Activated CD4-positive, CD25-positive, alpha-beta regulatory T cell (primary cell): ENCODE results near the gene SYT17.
"Not testable (repeated sequence)": the region's sequence is repeated elsewhere in the genome, so short reads cannot be mapped to it uniquely, and the experiment has no call there.

Source experiments
- DNase-seq, 4 experiments: peaks; one replicate each; lab custom pipeline; 2025; lab: John Stamatoyannopoulos, UW

SYT17 gene

DNA sequence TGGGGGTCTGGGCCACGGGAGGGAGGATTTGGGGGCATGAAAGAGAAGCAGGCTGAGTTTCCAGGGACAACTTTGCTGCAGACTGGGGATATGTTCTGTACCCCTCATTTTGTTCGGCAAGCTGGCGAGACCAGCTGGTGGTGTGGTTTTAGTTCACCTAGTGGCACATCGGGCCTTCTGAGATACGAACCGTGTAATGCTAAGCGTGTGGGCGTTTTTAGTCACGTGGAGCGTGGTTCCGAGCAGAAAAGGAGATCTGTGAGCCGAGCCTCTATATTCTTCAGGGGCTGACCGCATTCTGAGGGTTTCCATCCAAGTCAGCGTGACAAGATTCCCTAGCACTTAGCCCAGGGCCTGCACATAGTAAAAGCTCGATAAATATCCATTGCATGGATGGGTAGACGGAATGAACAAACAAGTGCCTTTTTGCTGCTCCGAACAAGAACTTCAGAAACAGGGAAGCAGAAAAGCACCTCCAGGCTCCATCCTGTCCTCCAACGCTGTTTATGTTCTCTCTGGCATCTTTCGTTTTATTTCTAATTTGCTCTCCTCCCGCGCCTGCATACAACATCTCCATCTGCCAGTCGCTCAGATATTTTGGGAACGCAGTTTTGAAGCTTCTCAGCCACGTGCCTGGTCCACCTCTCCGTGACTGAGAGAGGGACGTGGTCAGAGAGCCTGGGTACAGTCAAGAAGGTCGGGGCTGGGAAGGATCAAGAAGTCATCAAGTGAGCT is 5.8 kb downstream of the SYT17 start:
- DNase-seq: no peak

DNA sequence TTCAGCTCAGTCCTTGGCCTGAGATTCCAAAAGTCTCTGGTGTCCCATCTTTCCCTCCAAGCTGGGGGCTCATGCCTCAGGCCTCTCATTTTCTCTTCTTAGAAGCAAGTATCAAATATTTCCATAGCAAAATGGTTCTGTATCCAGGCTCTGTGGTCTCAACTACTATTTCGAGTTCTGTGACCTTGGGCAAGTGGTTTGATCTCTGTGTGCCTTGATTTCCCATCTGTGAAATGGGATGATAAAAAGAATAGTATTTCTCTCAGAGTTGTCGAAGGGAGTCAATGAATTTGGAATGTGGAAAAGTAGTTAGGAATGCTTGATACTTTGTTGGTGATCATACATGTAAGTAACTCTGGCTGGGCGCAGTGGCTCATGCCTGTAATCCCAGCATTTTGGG is 6.4 kb downstream of the SYT17 start:
- no peak for DNase-seq

DNA sequence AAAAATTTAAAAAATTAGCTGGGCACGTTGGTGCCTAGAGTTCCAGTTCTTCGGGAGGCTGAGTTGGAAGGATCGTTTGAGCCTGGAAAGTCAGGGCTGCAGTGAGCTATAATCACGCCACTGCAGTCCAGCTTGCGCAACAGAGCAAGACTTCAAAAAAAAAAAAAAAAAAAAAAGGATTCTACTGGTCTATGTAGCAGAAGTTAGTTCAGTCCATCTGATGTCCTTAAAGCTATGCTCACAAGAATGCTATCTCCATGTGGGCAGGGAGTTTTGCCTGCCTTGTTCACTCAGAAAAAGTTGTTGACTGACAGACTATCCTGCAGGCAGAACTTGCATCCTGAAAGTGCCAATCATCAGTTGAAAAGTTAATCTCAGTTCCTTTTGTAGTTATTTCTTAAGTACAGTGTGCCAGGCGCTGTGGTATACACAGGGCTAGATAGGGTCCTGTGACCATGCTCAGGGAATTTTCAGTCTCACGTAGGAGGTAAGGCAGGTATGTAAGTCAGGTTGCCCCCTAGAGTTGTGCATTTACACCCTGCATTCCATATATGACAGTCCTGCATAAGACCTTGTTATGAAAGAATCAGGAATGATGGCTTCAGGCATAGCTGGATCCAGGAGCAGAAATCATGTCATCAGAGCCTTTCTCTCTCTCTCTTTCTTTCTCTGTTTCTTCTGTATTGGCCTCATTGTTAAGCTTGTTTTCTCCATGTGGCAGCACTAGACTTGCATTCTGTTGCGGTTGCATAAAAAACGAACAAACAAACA is 7.6 kb downstream of the SYT17 start:
- DNase-seq: no peak

DNA sequence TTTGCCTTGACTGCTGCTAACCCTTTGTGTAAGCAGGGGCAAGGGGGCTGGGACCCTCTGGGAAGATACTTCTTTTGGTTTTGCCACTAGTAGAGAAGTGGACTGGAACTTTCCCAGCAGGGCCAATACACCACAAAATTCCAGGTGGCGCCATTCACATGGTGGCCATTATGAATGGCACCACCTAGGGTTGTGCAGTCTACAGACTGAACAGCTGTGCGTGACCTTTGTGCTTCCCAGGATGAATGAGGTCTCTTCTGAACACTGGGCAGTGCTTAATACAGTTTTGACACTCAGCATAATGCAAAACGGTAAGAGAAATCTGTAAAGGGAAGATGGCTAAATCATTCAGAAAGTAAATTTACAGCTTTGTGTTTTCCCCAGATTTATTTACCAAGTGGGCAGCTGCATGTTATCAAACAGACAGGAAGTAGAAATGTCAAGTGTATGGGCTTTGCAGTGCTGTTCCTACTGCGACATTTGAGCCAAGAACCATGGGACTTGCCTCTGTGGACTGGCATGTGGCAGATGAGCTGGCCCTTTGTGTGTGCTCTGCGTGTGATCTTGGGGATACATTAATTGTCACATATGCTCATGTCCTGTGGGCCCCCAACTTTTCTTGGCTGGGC is 9.2 kb downstream of the SYT17 start:
- no peak for DNase-seq

GRCh38 chr16:19179546-19180490 is 11.8 kb downstream of the SYT17 start:
- no peak for DNase-seq

GRCh38 chr16:19180741-19181140 is 12.7 kb downstream of the SYT17 start:
- DNase-seq: no peak

GRCh38 chr16:19182481-19182880 is 14.4 kb downstream of the SYT17 start:
- no peak for DNase-seq

DNA sequence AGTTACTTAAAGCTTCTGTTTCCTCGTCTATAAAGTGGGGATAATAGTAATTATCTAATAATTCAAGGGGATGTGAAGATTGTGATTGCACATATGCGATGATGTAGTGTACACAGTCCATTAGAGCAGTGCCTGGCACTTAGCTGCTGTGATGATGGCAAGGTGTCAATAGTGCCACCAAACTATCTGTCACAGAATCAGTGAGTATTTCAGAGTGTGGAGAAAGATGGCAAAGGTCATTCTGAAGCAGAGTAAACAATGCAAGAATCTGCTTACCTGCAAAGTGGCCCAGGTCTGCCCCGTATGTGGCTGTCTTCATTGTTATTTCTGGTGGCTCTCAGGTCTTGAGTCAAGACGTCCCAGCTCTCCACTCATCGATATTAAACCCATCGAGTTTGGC is 15.1 kb downstream of the SYT17 start:
- DNase-seq: no peak

GRCh38 chr16:19184823-19185509 is 16.9 kb downstream of the SYT17 start:
- DNase-seq: no peak

- DNase-seq: no peak
Measured at GRCh38 chr16:19185510-19185851, 17.4 kb downstream of the SYT17 start.

GRCh38 chr16:19186408-19186807 is 18.4 kb downstream of the SYT17 start:
- no peak for DNase-seq

DNA sequence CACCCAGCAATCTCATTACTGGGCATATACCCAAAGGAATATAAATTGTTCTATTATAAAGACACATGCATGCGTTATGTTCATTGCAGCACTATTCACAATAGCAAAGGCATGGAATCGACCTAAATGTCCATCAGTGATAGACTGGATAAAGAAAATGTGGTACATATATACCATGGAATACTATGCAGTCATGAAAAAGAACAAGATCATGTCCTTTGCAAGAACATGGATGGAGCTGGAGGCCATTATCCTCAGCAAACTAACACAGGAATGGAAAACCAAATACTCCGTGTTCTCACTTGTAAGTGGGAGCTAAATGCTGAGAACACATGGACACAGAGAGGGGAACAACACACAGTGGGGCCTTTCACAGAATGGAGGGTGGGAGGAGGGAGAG is 19.9 kb downstream of the SYT17 start:
- DNase-seq: not testable (repeated sequence)

DNA sequence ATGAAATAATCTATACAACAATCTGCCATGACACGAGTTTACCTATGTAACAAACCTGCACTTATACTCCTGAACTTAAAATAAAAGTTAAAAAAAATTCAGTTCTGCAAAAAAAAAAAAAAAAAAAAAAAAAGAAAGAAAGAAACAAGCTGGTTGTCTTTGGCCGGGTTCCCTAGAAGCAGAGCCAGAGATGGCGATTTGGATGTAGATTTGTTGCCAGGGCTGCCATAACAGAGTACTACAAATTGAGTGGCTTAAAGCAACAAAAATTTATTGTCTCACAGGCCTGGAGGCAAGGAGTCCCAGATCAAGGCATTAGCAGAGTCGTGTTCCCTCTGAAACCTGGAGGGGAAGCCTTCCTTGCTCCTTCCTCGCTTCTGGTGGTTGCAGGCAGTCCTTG is 20.4 kb downstream of the SYT17 start:
- no peak for DNase-seq

- no peak for DNase-seq
Measured at GRCh38 chr16:19192865-19193264, 24.8 kb downstream of the SYT17 start.

DNA sequence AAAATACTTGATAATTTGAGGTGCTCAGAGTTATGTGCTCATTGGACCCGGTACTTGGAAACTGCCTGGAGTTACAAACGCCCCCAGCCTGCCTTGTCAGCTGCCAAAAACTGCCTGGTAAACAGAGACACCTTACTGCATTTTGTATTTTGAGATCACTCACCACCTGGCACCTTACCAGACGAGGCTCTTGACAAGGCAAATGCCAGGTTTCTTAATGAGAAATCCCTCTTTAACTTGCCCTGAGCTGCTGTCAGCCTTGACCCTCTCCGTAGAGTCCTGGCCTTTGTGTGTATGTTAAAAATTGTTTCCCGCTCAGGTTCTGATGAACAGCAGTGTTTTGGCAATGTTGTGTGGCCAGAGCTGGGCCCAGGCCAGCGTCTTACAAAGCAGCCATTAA is 28.8 kb downstream of the SYT17 start:
- DNase-seq: no peak

GRCh38 chr16:19203374-19203966 is 35.4 kb downstream of the SYT17 start:
- no peak for DNase-seq

GRCh38 chr16:19210280-19210924 is 42.4 kb downstream of the SYT17 start:
- no peak for DNase-seq

- DNase-seq: no peak
Measured at GRCh38 chr16:19210968-19211367, 42.9 kb downstream of the SYT17 start.

DNA sequence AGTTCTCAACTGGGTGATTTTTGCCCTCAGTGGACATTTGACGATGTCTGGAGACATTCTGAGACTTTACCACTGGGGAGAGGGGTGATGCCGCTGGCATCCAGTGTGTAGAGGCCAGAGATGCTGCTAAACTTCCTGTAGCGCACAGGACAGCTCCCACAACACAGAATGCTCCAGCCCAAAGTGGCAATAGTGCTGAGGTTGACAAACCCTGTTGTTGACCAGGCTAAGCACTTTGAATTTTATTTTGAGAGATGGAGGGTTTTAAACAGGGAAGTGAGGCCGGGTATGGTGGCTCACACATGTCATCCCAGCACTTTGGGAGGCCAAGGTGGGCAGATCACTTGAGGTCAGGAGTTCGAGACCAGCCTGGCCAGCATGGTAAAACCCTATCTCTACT is 44.0 kb downstream of the SYT17 start:
- no peak for DNase-seq

- no peak for DNase-seq
Measured at GRCh38 chr16:19213885-19214284, 45.8 kb downstream of the SYT17 start.

GRCh38 chr16:19215705-19216104 is 47.7 kb downstream of the SYT17 start:
- no peak for DNase-seq
